ENCODE measurements around the gene ATRN. TPM values are rescaled to one million over a fixed set of nuclear protein-coding genes. Genes with fewer than 3 reads are reported as not detected.

Gene ATRN
- total and polyA plus RNA-seq, 2 experiments from 2014 or later, result 2.2 to 18.3 TPM

- no peaks in the 10 kb centered on the region for H3K36me3 ChIP-seq (ENCODE audit: insufficient read depth)
- no peaks in the 10 kb centered on the region for H3K79me2 ChIP-seq (replicated peaks; ENCODE audit: insufficient read depth)
- no peaks in the 10 kb centered on the region for H3K9me2 ChIP-seq (ENCODE audit: insufficient read depth)
- H3K4me2 ChIP-seq, result no peak overlapping the region
- no peak overlapping the region; the same call in 1 of the 2 replicates for H3K27ac Mint-ChIP-seq
- H3K36me3 Mint-ChIP-seq (ENCODE audit: low read depth), result no peaks in the 10 kb centered on the region
- H3K9me3 Mint-ChIP-seq, result peaks cover under 1% of the 10 kb centered on the region; the same call in 1 of the 3 replicates
- H4K20me1 ChIP-seq (replicated peaks; ENCODE audit: insufficient read depth), result no peaks in the 10 kb centered on the region
- ATAC-seq, result no peak
- no peaks in the 10 kb centered on the region for H3K27me3 Mint-ChIP-seq (ENCODE audit: insufficient read depth, low read depth, poor library complexity)
- no peak overlapping the region for H3K27ac ChIP-seq (ENCODE audit: low read depth)
- H3F3A ChIP-seq (replicated peaks; ENCODE audit: low read depth), result no peaks in the 10 kb centered on the region
- no peak overlapping the region for H3K4me3 ChIP-seq
- H3K4me1 Mint-ChIP-seq, result no peaks in the 10 kb centered on the region
- H2AFZ ChIP-seq, result no peak overlapping the region
- TF ChIP-seq EZH2 (IDR thresholded peaks at IDR 0.05; ENCODE audit: low read depth, unreplicated experiment), result no peak
- TF ChIP-seq CREB1 (CRISPR knock-in tag; IDR thresholded peaks at IDR 0.05; ENCODE audit: low read depth), result no peak
- TF ChIP-seq POLR2AphosphoS5 (IDR thresholded peaks at IDR 0.05; ENCODE audit: low read depth), result no peak
- no peak for TF ChIP-seq NANOG (IDR thresholded peaks at IDR 0.05; ENCODE audit: borderline replicate concordance)
- TF ChIP-seq JUNB (IDR thresholded peaks at IDR 0.05; ENCODE audit: unreplicated experiment), result no peak
- TF ChIP-seq, protein P1, sequence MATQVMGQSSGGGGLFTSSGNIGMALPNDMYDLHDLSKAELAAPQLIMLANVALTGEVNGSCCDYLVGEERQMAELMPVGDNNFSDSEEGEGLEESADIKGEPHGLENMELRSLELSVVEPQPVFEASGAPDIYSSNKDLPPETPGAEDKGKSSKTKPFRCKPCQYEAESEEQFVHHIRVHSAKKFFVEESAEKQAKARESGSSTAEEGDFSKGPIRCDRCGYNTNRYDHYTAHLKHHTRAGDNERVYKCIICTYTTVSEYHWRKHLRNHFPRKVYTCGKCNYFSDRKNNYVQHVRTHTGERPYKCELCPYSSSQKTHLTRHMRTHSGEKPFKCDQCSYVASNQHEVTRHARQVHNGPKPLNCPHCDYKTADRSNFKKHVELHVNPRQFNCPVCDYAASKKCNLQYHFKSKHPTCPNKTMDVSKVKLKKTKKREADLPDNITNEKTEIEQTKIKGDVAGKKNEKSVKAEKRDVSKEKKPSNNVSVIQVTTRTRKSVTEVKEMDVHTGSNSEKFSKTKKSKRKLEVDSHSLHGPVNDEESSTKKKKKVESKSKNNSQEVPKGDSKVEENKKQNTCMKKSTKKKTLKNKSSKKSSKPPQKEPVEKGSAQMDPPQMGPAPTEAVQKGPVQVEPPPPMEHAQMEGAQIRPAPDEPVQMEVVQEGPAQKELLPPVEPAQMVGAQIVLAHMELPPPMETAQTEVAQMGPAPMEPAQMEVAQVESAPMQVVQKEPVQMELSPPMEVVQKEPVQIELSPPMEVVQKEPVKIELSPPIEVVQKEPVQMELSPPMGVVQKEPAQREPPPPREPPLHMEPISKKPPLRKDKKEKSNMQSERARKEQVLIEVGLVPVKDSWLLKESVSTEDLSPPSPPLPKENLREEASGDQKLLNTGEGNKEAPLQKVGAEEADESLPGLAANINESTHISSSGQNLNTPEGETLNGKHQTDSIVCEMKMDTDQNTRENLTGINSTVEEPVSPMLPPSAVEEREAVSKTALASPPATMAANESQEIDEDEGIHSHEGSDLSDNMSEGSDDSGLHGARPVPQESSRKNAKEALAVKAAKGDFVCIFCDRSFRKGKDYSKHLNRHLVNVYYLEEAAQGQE (IDR thresholded peaks at IDR 0.05; ENCODE audit: unreplicated experiment), result no peak
- no peak for TF ChIP-seq ZNF331 (CRISPR knock-in tag; IDR thresholded peaks at IDR 0.05; ENCODE audit: low read depth)
- no peak for DNase-seq (ENCODE audit: low spot score)
- H3K4me1 ChIP-seq (ENCODE audit: insufficient read depth), result no peaks in the 10 kb centered on the region
- H3K27me3 ChIP-seq (ENCODE audit: insufficient read depth), result no peaks in the 10 kb centered on the region
- no peak overlapping the region for H3K4me3 Mint-ChIP-seq
Observed at GRCh38 chr20:3502878-3503277, 32.1 kb downstream of the ATRN start.

DNA sequence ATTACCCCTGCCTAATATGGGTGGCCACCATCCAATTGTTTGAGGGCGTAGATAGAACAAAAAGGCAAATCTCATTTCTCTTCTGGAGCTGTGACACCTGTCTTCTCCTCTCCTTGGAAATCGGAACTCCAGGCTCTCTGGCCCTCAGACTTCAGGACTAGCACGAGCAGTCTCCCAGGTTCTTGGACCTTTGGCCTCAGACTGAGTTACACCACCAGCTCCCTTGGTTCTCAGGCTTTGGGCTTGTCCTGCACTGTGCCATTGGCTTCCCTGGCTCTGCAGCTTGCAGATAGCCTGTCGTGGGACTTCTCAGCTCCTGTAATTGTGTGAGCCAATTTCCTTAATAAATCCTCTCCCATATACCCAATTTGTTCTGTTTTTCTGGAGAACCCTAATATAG is 34.3 kb downstream of the ATRN start:
- no peaks in the 10 kb centered on the region for H3K27me3 ChIP-seq (ENCODE audit: insufficient read depth)
- no peak overlapping the region for H3K27ac ChIP-seq (ENCODE audit: low read depth)
- Mint-ChIP-seq H3K27me3 (ENCODE audit: insufficient read depth, low read depth, poor library complexity) (no peaks in the 10 kb centered on the region), H3K4me1 (no peaks in the 10 kb centered on the region), H3K4me3 (no peak overlapping the region), H3K9me3 (no peaks in the 10 kb centered on the region), H3K36me3 (ENCODE audit: low read depth) (no peaks in the 10 kb centered on the region), H3K27ac (no peak overlapping the region)
- no peaks in the 10 kb centered on the region for H3K4me1 ChIP-seq (ENCODE audit: insufficient read depth)
- no peaks in the 10 kb centered on the region for H4K20me1 ChIP-seq (replicated peaks; ENCODE audit: insufficient read depth)
- no peaks in the 10 kb centered on the region for H3K79me2 ChIP-seq (replicated peaks; ENCODE audit: insufficient read depth)
- no peak overlapping the region for H2AFZ ChIP-seq
- H3K9me2 ChIP-seq (ENCODE audit: insufficient read depth), result no peaks in the 10 kb centered on the region
- H3K4me3 ChIP-seq, result no peak overlapping the region
- no peak for DNase-seq (ENCODE audit: low spot score)
- no peaks in the 10 kb centered on the region for H3K36me3 ChIP-seq (ENCODE audit: insufficient read depth)
- no peak for ATAC-seq
- no peaks in the 10 kb centered on the region for H3F3A ChIP-seq (replicated peaks; ENCODE audit: low read depth)
- no peak overlapping the region for H3K4me2 ChIP-seq
- TF ChIP-seq ETS1 (IDR thresholded peaks at IDR 0.05), result no peak
- no peak for TF ChIP-seq ZNF114 (CRISPR knock-in tag; IDR thresholded peaks at IDR 0.05)
- TF ChIP-seq EZH2phosphoT487 (IDR thresholded peaks at IDR 0.05; ENCODE audit: unreplicated experiment), result no peak
- no peak for TF ChIP-seq STAT1 (IDR thresholded peaks at IDR 0.05; ENCODE audit: unreplicated experiment)
- TF ChIP-seq, protein P2, sequence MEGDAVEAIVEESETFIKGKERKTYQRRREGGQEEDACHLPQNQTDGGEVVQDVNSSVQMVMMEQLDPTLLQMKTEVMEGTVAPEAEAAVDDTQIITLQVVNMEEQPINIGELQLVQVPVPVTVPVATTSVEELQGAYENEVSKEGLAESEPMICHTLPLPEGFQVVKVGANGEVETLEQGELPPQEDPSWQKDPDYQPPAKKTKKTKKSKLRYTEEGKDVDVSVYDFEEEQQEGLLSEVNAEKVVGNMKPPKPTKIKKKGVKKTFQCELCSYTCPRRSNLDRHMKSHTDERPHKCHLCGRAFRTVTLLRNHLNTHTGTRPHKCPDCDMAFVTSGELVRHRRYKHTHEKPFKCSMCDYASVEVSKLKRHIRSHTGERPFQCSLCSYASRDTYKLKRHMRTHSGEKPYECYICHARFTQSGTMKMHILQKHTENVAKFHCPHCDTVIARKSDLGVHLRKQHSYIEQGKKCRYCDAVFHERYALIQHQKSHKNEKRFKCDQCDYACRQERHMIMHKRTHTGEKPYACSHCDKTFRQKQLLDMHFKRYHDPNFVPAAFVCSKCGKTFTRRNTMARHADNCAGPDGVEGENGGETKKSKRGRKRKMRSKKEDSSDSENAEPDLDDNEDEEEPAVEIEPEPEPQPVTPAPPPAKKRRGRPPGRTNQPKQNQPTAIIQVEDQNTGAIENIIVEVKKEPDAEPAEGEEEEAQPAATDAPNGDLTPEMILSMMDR (conservative IDR thresholded peaks at IDR 0.05; ENCODE audit: low read depth in 2 of 2), result no peak
- no peak for TF ChIP-seq EZH2 (IDR thresholded peaks at IDR 0.05; ENCODE audit: low read depth, unreplicated experiment)
- TF ChIP-seq POLR2AphosphoS5 (IDR thresholded peaks at IDR 0.05; ENCODE audit: low read depth), result no peak
